ENCODE data around the gene CDR2.

- TF ChIP-seq CTCF (IDR thresholded peaks at IDR 0.05) (no peak), POLR2A (IDR thresholded peaks at IDR 0.05) (no peak)
Observed at GRCh38 chr16:22407486-22407885, 33.1 kb upstream of the CDR2 start.

Measured in Peyer's patch (tissue), 4 donors.